ENCODE measurements around the gene CCDC174.

GRCh38 chr3:14627815-14628214 lies 23.7 kb upstream of the CCDC174 start:
- TF ChIP-seq, protein P1, sequence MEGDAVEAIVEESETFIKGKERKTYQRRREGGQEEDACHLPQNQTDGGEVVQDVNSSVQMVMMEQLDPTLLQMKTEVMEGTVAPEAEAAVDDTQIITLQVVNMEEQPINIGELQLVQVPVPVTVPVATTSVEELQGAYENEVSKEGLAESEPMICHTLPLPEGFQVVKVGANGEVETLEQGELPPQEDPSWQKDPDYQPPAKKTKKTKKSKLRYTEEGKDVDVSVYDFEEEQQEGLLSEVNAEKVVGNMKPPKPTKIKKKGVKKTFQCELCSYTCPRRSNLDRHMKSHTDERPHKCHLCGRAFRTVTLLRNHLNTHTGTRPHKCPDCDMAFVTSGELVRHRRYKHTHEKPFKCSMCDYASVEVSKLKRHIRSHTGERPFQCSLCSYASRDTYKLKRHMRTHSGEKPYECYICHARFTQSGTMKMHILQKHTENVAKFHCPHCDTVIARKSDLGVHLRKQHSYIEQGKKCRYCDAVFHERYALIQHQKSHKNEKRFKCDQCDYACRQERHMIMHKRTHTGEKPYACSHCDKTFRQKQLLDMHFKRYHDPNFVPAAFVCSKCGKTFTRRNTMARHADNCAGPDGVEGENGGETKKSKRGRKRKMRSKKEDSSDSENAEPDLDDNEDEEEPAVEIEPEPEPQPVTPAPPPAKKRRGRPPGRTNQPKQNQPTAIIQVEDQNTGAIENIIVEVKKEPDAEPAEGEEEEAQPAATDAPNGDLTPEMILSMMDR (IDR thresholded peaks at IDR 0.05), result no peak
- no peak for TF ChIP-seq POLR2A (IDR thresholded peaks at IDR 0.05)

Data from thyroid gland (tissue), 4 donors.